ENCODE data around the gene PLEKHG4B.

DNA sequence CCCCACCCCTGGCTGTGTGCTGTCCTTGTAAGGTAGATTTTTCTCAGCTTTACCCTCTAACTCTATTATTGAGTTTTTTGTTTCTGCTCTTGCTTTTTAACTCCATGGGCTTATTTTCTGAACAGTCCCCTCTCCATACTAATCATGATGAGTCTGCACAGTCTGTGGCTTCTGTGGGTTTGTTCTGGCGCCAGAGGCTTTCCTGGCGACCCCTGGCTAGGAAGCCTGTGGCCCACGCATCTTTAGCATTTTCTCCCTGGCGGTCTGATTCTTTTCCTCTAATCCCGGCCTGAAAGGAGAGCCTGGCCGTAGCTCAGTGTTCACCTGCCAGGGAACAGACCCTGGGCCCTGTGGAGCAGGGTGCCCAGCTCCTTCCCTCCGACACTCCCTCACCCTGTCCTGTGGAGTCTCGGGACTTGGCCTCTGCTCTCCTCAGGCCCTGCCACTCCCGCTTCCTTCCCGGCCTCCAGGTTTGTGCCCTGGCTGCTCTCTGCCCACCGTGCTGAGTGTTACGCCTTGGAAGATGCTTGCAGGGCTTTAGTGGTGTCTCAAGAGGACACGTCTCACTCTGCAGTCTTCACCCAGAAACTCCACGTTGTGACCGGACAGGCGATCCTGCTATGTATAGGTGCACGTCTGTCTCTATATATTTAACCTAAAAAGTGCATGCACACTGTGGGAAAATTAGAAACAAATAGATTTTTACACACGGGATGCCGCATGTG lies 67.6 kb downstream of the PLEKHG4B start:
- TF ChIP-seq, protein P1, sequence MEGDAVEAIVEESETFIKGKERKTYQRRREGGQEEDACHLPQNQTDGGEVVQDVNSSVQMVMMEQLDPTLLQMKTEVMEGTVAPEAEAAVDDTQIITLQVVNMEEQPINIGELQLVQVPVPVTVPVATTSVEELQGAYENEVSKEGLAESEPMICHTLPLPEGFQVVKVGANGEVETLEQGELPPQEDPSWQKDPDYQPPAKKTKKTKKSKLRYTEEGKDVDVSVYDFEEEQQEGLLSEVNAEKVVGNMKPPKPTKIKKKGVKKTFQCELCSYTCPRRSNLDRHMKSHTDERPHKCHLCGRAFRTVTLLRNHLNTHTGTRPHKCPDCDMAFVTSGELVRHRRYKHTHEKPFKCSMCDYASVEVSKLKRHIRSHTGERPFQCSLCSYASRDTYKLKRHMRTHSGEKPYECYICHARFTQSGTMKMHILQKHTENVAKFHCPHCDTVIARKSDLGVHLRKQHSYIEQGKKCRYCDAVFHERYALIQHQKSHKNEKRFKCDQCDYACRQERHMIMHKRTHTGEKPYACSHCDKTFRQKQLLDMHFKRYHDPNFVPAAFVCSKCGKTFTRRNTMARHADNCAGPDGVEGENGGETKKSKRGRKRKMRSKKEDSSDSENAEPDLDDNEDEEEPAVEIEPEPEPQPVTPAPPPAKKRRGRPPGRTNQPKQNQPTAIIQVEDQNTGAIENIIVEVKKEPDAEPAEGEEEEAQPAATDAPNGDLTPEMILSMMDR (IDR thresholded peaks at IDR 0.05) = no peak
- TF ChIP-seq, protein P2, sequence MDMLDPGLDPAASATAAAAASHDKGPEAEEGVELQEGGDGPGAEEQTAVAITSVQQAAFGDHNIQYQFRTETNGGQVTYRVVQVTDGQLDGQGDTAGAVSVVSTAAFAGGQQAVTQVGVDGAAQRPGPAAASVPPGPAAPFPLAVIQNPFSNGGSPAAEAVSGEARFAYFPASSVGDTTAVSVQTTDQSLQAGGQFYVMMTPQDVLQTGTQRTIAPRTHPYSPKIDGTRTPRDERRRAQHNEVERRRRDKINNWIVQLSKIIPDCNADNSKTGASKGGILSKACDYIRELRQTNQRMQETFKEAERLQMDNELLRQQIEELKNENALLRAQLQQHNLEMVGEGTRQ (CRISPR knock-in tag; IDR thresholded peaks at IDR 0.05) = no peak
- no peak for TF ChIP-seq TP53 (CRISPR knock-in tag; IDR thresholded peaks at IDR 0.05)
- no peak for TF ChIP-seq CREB1 (CRISPR knock-in tag; IDR thresholded peaks at IDR 0.05)
- no peak for TF ChIP-seq NR3C1 (CRISPR knock-in tag; conservative IDR thresholded peaks at IDR 0.05; ENCODE audit: low read depth)
- TF ChIP-seq NR2C2 (CRISPR knock-in tag; IDR thresholded peaks at IDR 0.05) = no peak
- TF ChIP-seq, protein P3, sequence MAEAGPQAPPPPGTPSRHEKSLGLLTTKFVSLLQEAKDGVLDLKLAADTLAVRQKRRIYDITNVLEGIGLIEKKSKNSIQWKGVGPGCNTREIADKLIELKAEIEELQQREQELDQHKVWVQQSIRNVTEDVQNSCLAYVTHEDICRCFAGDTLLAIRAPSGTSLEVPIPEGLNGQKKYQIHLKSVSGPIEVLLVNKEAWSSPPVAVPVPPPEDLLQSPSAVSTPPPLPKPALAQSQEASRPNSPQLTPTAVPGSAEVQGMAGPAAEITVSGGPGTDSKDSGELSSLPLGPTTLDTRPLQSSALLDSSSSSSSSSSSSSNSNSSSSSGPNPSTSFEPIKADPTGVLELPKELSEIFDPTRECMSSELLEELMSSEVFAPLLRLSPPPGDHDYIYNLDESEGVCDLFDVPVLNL (CRISPR knock-in tag; IDR thresholded peaks at IDR 0.05; ENCODE audit: borderline replicate concordance, low read depth) = no peak
- TF ChIP-seq, protein P4, sequence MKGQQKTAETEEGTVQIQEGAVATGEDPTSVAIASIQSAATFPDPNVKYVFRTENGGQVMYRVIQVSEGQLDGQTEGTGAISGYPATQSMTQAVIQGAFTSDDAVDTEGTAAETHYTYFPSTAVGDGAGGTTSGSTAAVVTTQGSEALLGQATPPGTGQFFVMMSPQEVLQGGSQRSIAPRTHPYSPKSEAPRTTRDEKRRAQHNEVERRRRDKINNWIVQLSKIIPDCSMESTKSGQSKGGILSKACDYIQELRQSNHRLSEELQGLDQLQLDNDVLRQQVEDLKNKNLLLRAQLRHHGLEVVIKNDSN (CRISPR knock-in tag; IDR thresholded peaks at IDR 0.05) = no peak
- TF ChIP-seq, protein P5, sequence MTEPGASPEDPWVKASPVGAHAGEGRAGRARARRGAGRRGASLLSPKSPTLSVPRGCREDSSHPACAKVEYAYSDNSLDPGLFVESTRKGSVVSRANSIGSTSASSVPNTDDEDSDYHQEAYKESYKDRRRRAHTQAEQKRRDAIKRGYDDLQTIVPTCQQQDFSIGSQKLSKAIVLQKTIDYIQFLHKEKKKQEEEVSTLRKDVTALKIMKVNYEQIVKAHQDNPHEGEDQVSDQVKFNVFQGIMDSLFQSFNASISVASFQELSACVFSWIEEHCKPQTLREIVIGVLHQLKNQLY (CRISPR knock-in tag; IDR thresholded peaks at IDR 0.05) = no peak
- no peak for TF ChIP-seq ZNF121 (CRISPR knock-in tag; IDR thresholded peaks at IDR 0.05)
- TF ChIP-seq FOXJ3 (CRISPR knock-in tag; IDR thresholded peaks at IDR 0.05; ENCODE audit: borderline replicate concordance) = no peak
- TF ChIP-seq, protein P6, sequence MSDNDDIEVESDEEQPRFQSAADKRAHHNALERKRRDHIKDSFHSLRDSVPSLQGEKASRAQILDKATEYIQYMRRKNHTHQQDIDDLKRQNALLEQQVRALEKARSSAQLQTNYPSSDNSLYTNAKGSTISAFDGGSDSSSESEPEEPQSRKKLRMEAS (CRISPR knock-in tag; IDR thresholded peaks at IDR 0.05) = no peak

Data from WTC11 (cell line).